ENCODE measurements around the gene ADAMTS6.

DNA sequence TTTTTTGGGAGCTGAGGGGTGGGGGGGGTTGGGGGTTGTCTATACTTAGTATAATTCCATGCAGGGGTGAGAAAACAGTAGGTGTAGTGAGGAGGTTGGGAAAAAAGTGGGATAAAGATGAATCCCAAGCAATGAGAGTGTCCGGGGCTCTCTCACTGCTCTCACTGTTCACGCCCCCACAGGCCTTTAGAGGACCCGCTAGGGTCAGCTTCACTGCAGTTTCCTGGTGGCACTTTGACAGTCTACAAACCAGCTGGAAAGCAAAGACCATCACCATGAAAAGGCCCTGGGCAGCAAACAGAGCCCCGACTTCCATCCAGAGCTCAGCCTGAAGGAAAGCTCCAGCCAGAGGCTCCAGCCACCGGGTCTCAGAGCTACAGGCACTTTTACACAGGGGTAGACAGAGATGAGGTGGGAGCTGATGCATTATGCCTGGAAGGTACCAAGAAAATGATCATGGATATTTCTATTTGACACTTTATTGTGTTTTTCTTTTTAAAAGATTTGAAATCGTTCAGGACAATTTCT lies 355.1 kb downstream of the ADAMTS6 start:
- no peak for TF ChIP-seq CTCF (tag by site-specific recombination; IDR thresholded peaks at IDR 0.05)
- TF ChIP-seq, protein P1, sequence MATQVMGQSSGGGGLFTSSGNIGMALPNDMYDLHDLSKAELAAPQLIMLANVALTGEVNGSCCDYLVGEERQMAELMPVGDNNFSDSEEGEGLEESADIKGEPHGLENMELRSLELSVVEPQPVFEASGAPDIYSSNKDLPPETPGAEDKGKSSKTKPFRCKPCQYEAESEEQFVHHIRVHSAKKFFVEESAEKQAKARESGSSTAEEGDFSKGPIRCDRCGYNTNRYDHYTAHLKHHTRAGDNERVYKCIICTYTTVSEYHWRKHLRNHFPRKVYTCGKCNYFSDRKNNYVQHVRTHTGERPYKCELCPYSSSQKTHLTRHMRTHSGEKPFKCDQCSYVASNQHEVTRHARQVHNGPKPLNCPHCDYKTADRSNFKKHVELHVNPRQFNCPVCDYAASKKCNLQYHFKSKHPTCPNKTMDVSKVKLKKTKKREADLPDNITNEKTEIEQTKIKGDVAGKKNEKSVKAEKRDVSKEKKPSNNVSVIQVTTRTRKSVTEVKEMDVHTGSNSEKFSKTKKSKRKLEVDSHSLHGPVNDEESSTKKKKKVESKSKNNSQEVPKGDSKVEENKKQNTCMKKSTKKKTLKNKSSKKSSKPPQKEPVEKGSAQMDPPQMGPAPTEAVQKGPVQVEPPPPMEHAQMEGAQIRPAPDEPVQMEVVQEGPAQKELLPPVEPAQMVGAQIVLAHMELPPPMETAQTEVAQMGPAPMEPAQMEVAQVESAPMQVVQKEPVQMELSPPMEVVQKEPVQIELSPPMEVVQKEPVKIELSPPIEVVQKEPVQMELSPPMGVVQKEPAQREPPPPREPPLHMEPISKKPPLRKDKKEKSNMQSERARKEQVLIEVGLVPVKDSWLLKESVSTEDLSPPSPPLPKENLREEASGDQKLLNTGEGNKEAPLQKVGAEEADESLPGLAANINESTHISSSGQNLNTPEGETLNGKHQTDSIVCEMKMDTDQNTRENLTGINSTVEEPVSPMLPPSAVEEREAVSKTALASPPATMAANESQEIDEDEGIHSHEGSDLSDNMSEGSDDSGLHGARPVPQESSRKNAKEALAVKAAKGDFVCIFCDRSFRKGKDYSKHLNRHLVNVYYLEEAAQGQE (tag by site-specific recombination; IDR thresholded peaks at IDR 0.05): no peak
- TF ChIP-seq ZNF785 (tag by site-specific recombination; IDR thresholded peaks at IDR 0.05): no peak
- TF ChIP-seq ZNF561 (tag by site-specific recombination; IDR thresholded peaks at IDR 0.05; ENCODE audit: borderline replicate concordance): no peak
- no peak for TF ChIP-seq ZNF658 (tag by site-specific recombination; IDR thresholded peaks at IDR 0.05)
- no peak for TF ChIP-seq BCL11A (tag by site-specific recombination; IDR thresholded peaks at IDR 0.05; ENCODE audit: low read depth)
- TF ChIP-seq ZBTB7A (tag by site-specific recombination; IDR thresholded peaks at IDR 0.05; ENCODE audit: low read depth): no peak
- no peak for TF ChIP-seq ZNF19 (tag by site-specific recombination; IDR thresholded peaks at IDR 0.05; ENCODE audit: low read depth)
- TF ChIP-seq ZNF23 (tag by site-specific recombination; IDR thresholded peaks at IDR 0.05; ENCODE audit: borderline replicate concordance): no peak
- TF ChIP-seq ZNF629 (tag by site-specific recombination; IDR thresholded peaks at IDR 0.05): no peak
- no peak for TF ChIP-seq ZNF544 (tag by site-specific recombination; IDR thresholded peaks at IDR 0.05)
- TF ChIP-seq ZFP3 (tag by site-specific recombination; IDR thresholded peaks at IDR 0.05; ENCODE audit: low read depth): no peak
- no peak for TF ChIP-seq GLI2 (tag by site-specific recombination; IDR thresholded peaks at IDR 0.05; ENCODE audit: borderline replicate concordance, low read depth)

Data from HEK293 (cell line).